Effector CD4-positive, alpha-beta T cell (primary cell): ENCODE data around the gene MMP25.
"Not testable (repeated sequence)": the region's sequence is repeated elsewhere in the genome, so short reads cannot be mapped to it uniquely, and the experiment has no call there.

ENCODE experiments used
- DNase-seq: peaks from one replicate; pipeline ENCODE4 v3.0.0-alpha.2; 2020

MMP25 gene

DNA sequence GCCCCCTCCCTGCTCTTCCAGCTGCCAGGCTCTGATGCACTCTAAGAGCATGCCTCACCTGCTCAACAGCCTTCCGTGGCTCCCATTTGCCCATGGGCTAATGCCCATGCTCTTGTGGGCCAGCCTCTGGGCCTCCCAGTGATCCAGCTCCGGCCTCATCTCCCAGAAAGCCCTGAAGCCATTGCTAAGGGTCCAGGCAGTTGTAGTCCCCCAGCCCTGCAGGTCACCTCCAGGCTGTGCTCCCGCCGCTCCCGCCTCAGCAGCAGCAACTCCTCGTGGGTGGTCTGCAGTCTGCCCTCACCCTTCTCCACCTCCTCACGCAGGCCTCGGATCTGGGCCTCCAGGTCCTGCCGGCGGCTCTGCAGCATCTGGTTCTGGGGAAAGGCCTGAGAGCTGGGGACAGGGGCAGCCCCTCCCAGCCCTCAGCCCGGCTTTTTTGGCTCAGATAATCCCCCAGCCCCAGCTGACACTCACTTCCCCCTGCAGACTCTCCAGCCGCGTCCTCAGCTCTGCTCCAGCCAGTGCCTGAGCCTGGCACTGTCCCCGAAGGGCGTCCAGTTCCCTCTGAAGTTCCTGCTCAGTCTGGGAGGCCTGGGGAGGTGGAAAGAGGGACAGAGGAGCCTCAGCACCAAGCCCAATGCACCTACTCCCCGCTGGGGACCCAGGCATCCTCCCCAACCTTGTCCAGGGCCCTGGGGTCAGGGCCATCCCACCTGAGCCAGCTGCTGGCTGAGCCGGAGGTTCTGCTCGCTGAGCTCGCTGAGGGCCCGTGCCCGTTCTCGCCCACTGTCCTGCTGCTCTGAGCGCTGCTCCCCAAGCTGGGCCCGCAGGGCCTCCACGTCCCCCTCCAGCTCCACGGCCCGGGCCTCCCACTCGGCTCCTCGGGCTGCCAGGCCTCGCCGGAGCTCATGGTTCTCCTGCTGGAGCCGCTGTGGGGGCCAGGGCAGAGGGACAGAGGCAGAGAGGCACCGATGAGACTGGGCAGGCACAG lies 15.8 kb upstream of the MMP25 start:
- no peak for DNase-seq

- no peak for DNase-seq
Measured at GRCh38 chr16:3032624-3033023, 13.7 kb upstream of the MMP25 start.

GRCh38 chr16:3035289-3035971 lies 10.9 kb upstream of the MMP25 start:
- no peak for DNase-seq

DNA sequence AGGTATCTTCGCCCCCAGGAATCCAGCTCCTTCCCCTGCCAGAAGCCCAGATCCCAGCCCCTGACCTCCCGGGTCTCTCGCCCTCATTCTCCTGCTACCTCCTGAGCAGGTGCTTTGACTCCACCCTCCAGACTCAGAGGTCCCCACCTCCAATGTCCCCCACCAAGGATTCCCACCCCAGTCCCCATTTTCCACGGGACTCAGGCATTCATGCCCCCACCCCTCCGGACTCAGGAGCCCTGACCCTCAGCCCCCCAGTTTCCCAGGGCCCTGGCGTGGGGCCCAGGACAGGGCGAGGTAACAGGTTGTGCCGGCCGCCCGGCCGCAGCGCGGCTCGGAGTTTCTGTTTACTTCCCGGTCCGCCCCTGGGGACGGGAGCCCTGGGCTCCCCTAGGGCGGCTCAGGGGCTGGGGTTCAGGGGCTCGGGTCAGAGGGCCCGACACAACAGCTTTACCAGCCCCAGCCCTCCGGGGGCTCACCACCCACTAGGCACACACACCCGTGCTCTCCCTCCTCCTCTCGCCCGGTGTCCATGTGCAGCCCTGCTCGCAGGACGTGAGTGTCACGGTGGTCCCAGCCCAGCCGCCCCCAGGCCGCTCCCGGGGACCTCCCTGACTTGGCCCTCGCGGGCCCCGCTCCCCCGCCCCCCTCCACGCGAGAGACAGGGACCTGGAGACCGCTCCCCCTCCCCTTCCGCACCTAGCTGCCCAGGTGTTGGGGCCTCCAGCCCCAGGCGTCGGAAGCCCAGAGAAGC lies 10.2 kb upstream of the MMP25 start:
- no peak for DNase-seq

DNA sequence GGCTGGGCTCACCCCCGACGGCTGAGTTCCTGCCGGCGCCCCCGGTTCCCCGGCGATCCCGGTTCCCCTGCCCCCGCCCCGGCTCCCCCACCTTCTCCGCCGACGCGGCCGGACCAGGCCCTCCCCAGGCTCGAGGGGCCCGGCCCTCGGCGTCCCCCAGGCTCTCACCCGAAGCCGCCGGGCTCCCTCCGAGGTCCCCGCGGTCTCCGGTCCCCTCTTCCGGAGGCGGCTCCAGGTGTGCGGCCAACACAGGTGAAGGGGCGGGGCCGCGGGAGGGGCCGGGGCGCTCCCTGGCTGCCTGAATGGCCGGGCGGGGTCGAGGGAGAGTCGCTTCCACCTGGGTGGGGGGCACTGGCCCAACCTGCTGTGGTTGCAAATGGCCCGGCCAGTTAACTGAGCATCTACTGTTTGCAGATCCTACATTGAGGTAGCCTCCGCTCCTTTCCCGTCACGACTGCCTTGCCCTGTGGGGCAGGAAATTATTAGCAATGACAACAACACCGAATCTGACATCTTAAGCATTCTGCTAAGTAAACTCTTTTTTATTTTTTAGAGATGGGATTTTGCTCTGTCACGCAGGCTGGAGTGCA lies 9.5 kb upstream of the MMP25 start, which contains the start of gene BICDL2:
BICDL2 (minus strand) TSS at position 219 of the 590 bp plus-strand sequence. CDS start 1,448 bp downstream, outside the sequence.
- DNase-seq = no peak

GRCh38 chr16:3038256-3038655 lies 8.1 kb upstream of the MMP25 start:
- DNase-seq = no peak

- no peak for DNase-seq
Measured at GRCh38 chr16:3038896-3039295, 7.5 kb upstream of the MMP25 start.

DNA sequence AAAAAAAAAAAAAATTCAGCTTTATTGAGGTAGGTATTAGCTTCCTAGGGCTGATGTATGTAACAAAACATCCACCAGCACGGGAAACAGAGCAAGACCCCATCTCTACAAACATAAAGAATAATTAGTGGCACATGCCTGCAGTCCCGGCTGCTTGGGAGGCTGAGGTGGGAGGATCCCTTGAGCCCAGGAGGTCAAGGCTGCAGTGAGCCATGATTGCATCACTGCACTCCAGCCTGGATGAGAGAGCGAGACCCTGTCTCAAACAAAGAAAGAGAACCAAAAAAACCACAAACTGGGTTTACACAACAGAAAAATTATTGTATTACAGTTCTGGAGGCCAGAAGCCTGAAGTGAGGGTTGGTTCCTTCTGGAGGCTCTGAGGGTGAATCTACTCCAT lies 4.0 kb upstream of the MMP25 start:
- no peak for DNase-seq

DNA sequence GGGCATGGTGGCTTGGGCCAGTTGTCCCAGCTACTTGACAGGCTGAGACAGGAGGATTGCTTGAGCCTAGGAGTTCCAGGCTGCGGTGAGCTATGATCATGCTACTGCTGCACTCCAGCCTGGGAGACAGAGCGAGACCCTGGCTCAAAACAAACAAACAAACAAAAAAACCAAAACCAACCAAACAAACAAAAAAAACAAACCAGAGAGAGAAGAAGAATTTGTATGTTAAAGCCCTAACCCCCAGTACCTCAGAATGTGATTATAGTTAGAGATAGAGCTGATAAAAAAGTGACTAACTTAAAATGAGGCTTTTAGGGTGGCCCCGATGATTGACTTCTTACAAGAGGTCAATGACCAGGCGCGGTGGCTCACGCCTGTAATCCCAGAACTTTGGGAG lies 1.7 kb upstream of the MMP25 start:
- DNase-seq = no peak

GRCh38 chr16:3046641-3047386 lies 453 bp downstream of the MMP25 start:
- no peak for DNase-seq

- DNase-seq = no peak
Measured at GRCh38 chr16:3047387-3047720, 993 bp downstream of the MMP25 start.

- no peak for DNase-seq
Measured at GRCh38 chr16:3049921-3050481, 3.6 kb downstream of the MMP25 start.

DNA sequence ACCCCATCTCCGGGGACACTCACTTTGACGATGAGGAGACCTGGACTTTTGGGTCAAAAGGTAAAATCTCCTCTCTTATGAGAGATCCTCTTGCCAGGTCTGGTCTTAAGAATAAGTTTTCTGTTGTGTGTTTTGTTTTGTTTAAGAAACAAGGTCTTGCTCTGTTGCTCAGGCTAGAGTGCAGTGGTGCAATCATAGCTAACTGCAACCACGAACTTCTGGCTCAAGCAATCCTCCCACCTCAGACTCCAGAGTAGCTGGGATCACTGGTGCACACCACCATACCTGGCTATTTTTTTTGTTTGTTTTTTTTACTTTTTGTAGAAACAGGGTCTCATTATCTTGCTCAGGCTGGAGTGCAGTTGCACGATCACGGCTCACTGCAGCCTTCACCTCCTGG lies 4.1 kb downstream of the MMP25 start:
- no peak for DNase-seq

DNA sequence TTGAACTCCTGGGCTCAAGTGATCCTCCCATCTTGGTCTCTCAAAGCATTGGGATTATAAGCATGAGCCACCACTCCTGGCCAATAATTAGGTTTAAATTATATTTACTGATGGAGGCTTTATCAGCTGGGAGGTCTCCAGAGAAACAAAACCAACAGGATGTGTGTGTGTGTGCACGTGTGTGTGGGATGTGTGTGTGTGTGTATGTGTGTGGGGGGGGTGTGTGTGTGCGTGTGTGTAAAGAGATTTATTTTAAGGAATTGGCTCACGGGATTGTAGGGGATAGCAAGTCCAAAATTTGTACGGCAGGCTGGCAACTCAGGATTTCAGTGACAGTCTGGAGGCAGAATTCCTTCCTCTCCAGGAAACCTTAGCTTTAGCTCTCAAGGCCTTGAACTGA lies 4.6 kb downstream of the MMP25 start:
- DNase-seq = no peak

DNA sequence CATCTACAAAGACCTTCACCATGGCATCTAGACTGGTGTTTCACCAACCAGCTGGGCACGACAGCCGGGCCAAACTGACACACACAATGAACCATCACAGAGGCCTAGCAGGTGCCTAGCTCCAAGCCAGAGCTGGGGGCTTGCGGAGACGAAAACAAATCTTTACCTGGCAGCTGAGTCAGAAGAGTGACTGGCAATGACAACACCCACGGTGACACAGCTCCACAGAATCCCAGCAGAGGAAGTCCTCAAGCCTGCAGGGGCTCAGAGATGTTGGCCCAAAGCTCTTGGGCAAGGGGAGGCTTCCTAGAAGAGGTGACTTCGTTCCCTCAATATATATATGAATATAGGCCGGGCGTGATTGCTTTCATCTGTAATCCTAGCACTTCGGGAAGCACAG lies 5.1 kb downstream of the MMP25 start:
- DNase-seq = no peak

- DNase-seq = not testable (repeated sequence)
Measured at GRCh38 chr16:3052571-3053329, 6.4 kb downstream of the MMP25 start.

DNA sequence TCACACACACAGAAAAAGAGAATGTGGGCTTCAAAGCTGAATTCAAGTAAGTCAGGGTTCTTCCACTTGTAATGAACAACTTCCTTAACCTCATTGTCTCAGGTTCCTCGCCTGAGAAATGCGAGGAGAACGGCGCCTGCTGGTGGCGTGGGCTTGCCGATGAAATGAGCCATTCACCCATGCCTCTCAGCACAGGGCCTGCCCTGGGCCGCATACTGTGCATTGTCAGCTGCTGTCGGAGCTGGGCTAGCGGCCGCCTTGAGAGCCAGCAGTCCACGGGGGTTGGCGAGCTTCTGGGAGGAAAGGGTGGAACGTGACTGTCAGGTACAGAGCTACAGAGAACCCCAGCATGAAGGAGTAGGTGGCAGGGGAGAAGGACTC lies 7.0 kb downstream of the MMP25 start:
- DNase-seq = not testable (repeated sequence)

- no peak for DNase-seq
Measured at GRCh38 chr16:3054965-3055733, 8.8 kb downstream of the MMP25 start.

DNA sequence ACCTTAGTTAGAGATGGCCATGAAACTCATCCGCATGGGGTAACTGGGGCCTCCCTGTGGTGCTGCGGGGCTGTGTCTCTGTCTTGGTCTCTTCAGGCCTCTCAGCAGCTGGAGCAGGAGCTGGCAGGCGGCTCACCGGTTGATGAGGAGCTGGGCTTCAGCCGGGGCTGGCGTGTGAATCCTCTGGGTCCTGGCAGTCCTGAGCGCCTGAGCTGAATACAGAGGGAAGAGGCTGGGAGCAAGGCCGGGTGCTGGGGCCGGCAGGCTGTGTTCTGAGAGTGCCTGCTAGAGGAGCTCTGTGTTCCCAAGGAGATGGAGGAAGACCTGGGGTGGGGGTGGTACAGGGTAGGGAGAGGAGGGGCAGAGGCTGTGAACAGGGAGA lies 9.4 kb downstream of the MMP25 start:
- not testable (repeated sequence) for DNase-seq
